Neuron (in vitro differentiated cells): Measurements from ENCODE around the gene RARB.

Experiments
- H2AFZ ChIP-seq: one replicate; pipeline ENCODE4 v1.6.1; 2013; ENCODE audit warnings: low read depth, mild to moderate bottlenecking, inconsistent platforms, low read length, moderate library complexity
- H3K27me3 ChIP-seq: one replicate; pipeline ENCODE4 v1.6.1; 2013; ENCODE audit warnings: low read length; ENCODE audit not compliant: insufficient read depth
- H3K36me3 ChIP-seq: one replicate; pipeline ENCODE4 v1.6.1; 2013; ENCODE audit warnings: low read length; ENCODE audit not compliant: insufficient read depth
- H3K4me1 ChIP-seq: one replicate; pipeline ENCODE4 v1.6.1; 2013; ENCODE audit warnings: low read length; ENCODE audit not compliant: insufficient read depth
- H3K4me3 ChIP-seq: 2 replicates; pipeline ENCODE4 v1.5.1; 2013; ENCODE audit warnings: mild to moderate bottlenecking, low read length, moderate library complexity
- H3K9me3 ChIP-seq: one replicate; pipeline ENCODE4 v1.6.1; 2013; ENCODE audit warnings: low read length

The RARB gene

DNA sequence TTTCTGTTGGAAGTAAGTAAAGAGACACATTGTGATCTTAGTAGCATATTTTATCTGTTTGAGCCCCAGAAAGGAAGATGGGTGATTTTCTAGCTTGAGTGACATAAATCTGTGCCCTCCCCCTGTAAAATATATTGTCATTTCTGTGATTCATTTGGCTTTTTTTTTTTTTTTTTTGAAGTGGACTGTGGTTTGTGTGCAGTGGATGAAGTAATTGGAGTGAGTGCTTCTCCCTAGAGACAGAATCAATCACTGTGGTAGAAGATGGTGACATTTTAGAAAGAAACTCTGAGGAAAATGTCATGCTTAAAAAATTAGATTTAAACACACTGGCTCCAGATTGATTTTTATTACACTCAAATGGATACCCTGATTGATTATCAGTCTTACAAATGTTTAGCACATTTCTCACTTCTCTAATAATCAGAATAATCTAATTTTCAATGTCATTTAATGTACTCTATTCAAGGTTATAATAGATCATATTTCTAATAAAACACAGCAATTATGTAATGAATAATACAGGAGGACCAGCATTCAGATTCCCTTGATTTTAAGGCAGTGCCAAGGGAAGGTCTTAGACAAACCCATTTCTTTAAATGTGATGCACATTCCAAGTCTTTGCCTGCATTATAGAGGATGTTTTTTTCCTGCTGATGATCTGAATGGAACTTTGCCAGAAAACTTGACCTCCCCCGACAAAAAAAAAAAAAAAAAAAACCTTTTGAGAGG lies 120.0 kb downstream of the RARB start:
- Histone ChIP-seq H3K9me3 (no peaks in the 10 kb centered on the region), H3K27me3 (no peaks in the 10 kb centered on the region), H3K4me1 (no peaks in the 10 kb centered on the region), H2AFZ (no peak overlapping the region), H3K4me3 (no peak overlapping the region), H3K36me3 (no peaks in the 10 kb centered on the region)

DNA sequence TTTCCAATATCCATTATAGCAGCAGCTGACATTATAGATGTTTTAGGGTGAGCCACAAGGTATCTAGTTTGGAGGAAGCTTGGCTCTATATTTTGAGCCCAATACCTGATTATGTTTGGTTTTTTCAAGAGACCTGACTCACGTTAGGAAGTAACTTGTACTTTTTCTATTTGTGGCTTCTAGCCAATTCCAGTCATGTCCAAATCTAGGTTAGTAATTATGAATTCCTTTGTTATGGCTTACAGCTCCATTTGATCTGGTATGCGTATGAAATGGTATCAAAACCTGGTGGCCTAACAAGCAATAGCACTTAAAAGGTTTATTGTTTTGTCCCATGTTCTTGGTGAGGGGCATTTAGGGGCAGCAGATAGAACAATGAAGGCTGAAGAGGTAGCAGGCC lies 120.8 kb downstream of the RARB start:
- no peak overlapping the region for H2AFZ ChIP-seq
- H3K4me3 ChIP-seq: no peak overlapping the region

DNA sequence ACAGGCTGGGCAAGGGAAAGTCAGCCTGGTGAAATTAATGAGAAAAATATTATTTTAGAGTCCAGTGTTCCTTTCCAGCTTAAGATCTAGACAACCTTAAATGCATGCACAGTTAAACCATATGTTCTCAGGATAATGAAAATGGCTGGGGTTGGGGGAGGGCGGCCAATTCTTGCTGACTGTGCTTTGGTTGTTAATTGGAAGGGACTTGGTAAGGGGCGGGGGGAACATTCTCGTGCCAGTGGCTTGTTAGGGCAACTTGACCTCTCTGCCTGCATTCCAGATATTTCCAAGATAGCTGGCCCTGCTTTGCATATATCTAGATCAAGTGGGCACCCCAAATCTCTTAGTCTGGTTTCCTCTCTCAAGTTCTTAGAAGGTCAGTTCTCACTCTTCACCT lies 124.2 kb downstream of the RARB start:
- peaks cover 4% of the 10 kb centered on the region for H3K4me1 ChIP-seq
- H3K4me3 ChIP-seq: no peak overlapping the region
- no peaks in the 10 kb centered on the region for H3K9me3 ChIP-seq
- no peak overlapping the region for H2AFZ ChIP-seq
- no peaks in the 10 kb centered on the region for H3K36me3 ChIP-seq
- no peaks in the 10 kb centered on the region for H3K27me3 ChIP-seq

More for the DNA sequence above, 120.8 kb downstream of the RARB start:
- Histone ChIP-seq H3K9me3 (no peaks in the 10 kb centered on the region), H3K36me3 (no peaks in the 10 kb centered on the region), H3K4me1 (no peaks in the 10 kb centered on the region), H3K27me3 (no peaks in the 10 kb centered on the region)

DNA sequence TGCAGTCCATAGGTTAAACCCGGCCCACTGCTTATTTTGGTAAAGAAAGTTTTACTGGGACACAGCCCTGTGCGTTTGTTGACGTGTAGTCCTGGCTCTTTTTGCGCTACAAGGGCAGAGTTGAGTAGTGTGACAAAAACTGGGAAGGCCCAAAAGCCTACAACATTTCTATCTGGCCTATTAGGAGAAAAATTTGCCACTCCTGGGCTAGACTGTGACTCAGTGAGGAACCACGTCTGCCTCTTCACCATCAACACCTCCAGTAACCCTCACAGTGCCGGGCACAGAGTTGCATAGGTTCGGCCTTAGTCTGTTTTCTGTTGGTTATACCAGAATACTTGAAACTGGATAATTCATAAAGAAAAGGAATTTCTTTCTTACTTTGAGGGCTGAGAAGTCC lies 126.3 kb downstream of the RARB start:
- Histone ChIP-seq H2AFZ (no peak overlapping the region), H3K36me3 (no peaks in the 10 kb centered on the region), H3K27me3 (no peaks in the 10 kb centered on the region), H3K9me3 (no peaks in the 10 kb centered on the region), H3K4me3 (no peak overlapping the region), H3K4me1 (peaks cover 10% of the 10 kb centered on the region)

DNA sequence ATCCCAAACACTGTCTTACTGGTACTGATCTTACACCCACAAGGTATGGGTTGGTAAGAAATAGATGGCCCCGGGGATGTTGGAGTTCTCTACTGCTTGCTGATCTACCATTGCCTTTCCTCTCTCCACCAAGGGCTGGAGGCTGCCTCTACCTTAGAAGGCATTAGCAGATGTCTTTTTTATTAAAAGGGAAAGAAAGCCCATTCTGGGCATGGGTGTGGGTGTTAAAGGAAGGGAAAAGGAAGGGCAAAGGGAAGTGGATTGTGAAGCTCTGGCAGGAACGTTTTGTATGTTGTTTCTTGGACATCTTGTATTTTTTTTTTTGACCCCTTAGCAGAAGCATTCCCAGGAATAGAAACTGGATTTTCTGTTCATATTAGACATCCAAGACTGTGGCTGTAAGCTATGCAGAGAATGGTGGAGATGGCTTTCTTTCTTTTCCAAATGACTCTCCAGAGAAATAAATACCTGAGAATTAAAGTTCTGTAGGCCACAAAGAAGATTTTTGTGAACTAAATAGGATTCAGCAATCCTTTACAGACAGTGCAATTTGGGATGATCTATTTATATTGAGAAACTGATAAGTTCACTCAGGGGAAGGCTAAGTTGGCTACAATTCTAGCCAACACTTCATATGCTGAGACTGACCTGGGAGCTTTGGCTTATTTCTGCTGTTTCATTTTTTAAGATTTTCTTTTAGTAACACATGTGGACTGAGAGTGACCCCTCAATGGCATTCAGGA lies 127.8 kb downstream of the RARB start:
- no peaks in the 10 kb centered on the region for H3K9me3 ChIP-seq
- H3K36me3 ChIP-seq: no peaks in the 10 kb centered on the region
- no peak overlapping the region for H2AFZ ChIP-seq
- H3K4me1 ChIP-seq: peaks cover 10% of the 10 kb centered on the region
- H3K27me3 ChIP-seq: no peaks in the 10 kb centered on the region
- H3K4me3 ChIP-seq: no peak overlapping the region

DNA sequence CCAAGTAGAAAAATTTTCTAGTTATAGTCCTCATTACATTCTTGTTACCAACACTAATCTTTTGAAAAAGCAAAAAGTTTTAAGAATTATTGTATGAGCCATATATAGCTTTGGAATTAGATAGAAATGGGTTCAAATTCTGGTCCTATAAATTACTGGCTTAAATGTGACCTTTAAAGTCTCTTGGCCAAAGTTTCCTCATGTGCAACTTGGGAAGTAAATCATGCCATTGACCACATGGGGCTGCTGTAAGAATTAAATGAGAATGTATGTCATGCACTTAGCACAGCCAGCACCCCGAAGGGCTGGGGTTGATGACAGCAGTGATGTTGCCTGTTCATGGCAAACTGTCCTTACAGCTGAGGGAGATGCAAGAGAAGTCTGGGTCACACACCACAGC lies 128.4 kb downstream of the RARB start:
- no peak overlapping the region for H3K4me3 ChIP-seq
- H3K9me3 ChIP-seq: no peaks in the 10 kb centered on the region

DNA sequence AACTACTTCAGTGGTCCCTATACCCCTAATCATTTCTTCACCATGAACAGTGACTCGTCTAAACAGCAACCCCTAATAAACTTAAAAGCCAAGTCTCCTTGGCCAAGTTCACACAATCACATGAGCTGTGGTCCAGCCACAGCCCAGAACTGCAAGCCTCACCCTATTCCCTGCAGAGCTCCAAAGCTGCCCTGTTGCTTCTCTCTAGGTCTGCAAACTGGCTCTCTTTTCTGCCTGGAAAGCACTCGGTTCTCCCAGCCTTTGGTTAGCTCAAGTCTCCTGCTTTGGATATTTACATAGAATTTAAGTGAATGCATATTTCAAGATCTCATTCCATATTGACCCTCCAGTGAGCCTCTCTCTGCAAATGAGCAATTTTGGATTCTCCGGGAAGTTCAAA lies 129.6 kb downstream of the RARB start:
- no peak overlapping the region for H3K4me3 ChIP-seq
- H3K27me3 ChIP-seq: no peaks in the 10 kb centered on the region
- no peak overlapping the region for H2AFZ ChIP-seq
- H3K4me1 ChIP-seq: peaks cover 10% of the 10 kb centered on the region
- H3K9me3 ChIP-seq: no peaks in the 10 kb centered on the region
- no peaks in the 10 kb centered on the region for H3K36me3 ChIP-seq

More for the DNA sequence above, 128.4 kb downstream of the RARB start:
- H3K36me3 ChIP-seq: no peaks in the 10 kb centered on the region
- no peaks in the 10 kb centered on the region for H3K27me3 ChIP-seq
- H2AFZ ChIP-seq: no peak overlapping the region
- H3K4me1 ChIP-seq: peaks cover 10% of the 10 kb centered on the region

DNA sequence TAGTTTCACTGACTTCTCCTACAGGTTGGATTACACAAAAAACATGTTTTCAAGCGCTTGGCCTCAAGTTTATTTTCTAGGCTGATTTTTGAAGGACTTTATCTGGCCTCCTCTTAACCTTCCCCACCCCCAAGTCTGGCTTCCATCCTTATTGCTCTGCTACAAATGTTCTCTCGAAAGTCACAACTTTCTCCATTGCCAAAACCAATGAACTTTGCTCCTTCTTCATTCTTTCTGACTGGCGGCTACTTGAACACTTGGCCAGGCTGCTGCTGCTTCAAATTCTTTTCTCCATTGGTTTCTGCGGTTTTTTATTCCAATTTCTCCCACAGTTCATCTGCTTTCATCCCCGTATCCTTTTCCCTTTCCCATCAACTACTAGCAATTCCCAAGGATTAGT lies 130.1 kb downstream of the RARB start:
- Histone ChIP-seq H3K9me3 (no peaks in the 10 kb centered on the region), H3K36me3 (no peaks in the 10 kb centered on the region), H3K4me3 (no peak overlapping the region), H2AFZ (no peak overlapping the region), H3K4me1 (peaks cover 10% of the 10 kb centered on the region), H3K27me3 (no peaks in the 10 kb centered on the region)

DNA sequence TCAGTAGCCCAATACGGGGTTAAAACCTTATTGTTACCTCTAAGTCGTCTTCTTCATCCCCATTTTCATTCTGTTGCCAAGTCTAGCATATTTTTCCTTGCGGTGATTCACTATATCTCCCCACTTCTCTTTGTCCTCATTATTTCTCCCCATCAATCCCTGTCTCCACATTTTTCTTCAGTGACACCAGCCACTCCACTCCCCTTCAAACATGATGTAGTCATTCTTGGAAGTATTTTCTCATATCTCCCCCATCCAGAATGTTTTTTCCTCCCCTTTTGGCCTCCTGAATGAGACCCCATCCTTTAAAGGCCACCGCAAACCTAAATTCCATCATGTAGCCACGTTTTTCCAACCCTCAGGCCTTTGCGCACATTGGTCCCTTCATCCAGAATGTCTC lies 130.7 kb downstream of the RARB start:
- Histone ChIP-seq H3K4me1 (peaks cover 10% of the 10 kb centered on the region), H3K27me3 (no peaks in the 10 kb centered on the region), H3K4me3 (no peak overlapping the region), H3K9me3 (no peaks in the 10 kb centered on the region), H3K36me3 (no peaks in the 10 kb centered on the region), H2AFZ (no peak overlapping the region)

DNA sequence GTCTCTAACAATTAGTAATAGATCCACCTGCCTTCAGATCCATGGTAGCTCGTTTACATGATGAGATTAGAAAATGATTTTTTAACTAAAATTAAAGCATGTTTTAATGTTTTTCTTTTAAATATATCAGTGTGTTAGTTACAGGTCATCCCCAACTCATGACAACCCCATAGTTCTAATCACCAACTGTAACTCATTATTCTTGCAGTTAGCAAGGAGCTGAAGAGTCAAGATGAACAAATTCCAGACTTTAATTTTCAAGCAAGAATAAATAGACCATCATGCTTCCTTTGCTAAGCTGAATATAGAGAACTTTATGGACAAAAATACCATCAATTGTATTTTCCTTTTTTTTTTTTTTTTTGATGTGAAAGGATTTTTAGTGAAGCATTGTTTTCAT lies 135.5 kb downstream of the RARB start:
- Histone ChIP-seq H3K36me3 (no peaks in the 10 kb centered on the region), H3K4me3 (no peak overlapping the region), H3K9me3 (no peaks in the 10 kb centered on the region), H3K27me3 (no peaks in the 10 kb centered on the region), H2AFZ (no peak overlapping the region), H3K4me1 (no peaks in the 10 kb centered on the region)

DNA sequence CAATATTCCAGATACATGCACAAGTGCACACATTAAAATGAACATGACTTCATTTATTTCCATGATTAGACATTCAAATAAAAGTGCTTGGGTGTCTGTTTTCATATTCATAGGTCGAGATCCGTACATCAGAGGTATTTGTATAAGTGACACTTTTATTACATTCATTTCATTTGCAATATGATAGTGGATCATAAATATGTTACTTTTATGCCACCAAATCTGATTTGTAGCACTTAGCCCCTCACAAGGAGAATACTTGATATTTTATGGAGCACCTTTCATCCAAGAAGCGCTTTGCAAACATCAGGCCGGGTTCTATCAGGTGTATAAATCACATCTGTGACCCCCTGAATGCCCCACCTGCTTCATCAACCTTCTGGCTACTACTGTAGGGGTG lies 136.0 kb downstream of the RARB start:
- Histone ChIP-seq H2AFZ (no peak overlapping the region), H3K4me1 (no peaks in the 10 kb centered on the region), H3K36me3 (no peaks in the 10 kb centered on the region), H3K9me3 (no peaks in the 10 kb centered on the region), H3K27me3 (no peaks in the 10 kb centered on the region), H3K4me3 (no peak overlapping the region)

DNA sequence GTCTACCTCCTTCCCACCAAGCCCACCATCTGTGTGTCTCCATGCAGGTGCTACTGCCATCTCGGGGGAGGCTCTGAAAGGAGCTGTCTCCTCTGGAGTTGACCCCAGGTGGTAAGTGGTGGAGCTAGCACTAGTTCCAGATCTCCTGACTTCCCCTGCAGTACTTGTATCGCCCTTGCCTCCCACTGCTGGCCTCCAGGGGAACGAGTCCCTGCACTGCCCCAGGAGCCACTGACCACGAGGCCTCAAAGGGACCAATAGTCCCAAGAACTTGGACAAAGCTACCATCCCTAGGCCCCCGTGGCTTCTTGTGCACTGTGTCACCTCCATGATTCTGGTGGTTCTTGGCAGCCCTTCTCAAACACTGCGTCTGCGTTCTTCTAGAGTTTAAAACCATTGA lies 137.7 kb downstream of the RARB start:
- no peak overlapping the region for H2AFZ ChIP-seq
- no peaks in the 10 kb centered on the region for H3K36me3 ChIP-seq
- no peaks in the 10 kb centered on the region for H3K4me1 ChIP-seq
- H3K9me3 ChIP-seq: no peaks in the 10 kb centered on the region
- no peaks in the 10 kb centered on the region for H3K27me3 ChIP-seq
- H3K4me3 ChIP-seq: no peak overlapping the region

DNA sequence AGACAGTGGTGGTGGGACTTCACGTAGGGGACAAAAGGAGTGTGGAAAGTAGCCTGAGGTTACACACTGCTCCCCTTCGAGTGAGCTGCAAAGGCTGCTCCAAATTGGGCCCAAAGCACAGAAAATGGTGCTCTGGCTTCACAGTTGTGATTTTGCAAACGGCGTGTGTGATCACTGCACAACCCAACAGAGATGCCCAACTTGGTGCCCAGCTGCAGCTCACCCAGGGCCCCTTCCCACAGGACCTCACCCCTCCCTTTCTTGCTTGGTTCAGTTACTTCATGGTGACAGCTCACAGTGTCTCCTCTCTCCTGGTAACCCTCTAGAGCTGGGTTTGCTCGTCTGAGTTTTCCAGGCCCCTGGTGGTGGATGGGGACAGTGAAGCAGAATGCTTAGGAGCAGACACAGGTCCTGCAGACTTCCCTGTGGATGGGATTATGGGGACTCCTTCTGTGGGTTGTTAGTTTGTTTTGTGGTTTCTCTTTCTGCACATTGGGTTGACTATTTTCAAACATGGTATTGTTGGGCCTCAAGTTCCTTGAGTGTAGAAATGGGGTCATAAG lies 138.4 kb downstream of the RARB start:
- H3K4me3 ChIP-seq: no peak overlapping the region
- no peaks in the 10 kb centered on the region for H3K27me3 ChIP-seq
- no peak overlapping the region for H2AFZ ChIP-seq

More for the DNA sequence above, 138.4 kb downstream of the RARB start:
- no peaks in the 10 kb centered on the region for H3K36me3 ChIP-seq
- H3K4me1 ChIP-seq: no peaks in the 10 kb centered on the region
- no peaks in the 10 kb centered on the region for H3K9me3 ChIP-seq
